H9 (cell line): ENCODE measurements around the gene P2RX6. TPM values are rescaled to one million over a fixed set of nuclear protein-coding genes. Genes with fewer than 3 reads are reported as not detected.

Source experiments
- DNase-seq: peaks from one replicate; pipeline ENCODE4 v3.0.0-alpha.2; 2017
- H2AFZ ChIP-seq: one replicate; pipeline ENCODE4 v1.6.1; 2013; ENCODE audit warnings: mild to moderate bottlenecking, low read length, control low read depth, moderate library complexity
- H2AK5ac ChIP-seq: 2 replicates; pipeline ENCODE4 v1.6.1; 2013; ENCODE audit warnings: low read length, control low read depth, mixed read lengths; ENCODE audit not compliant: insufficient read length
- H2BK120ac ChIP-seq: one replicate; pipeline ENCODE4 v1.6.1; 2013; ENCODE audit warnings: low read depth, mild to moderate bottlenecking, low read length, control low read depth, inconsistent platforms; ENCODE audit not compliant: poor library complexity, severe bottlenecking
- H2BK12ac ChIP-seq: 2 replicates; pipeline ENCODE4 v1.6.1; 2013; ENCODE audit warnings: low read length, control low read depth, mixed read lengths, low read depth; ENCODE audit not compliant: insufficient read length
- H2BK15ac ChIP-seq: 2 replicates; pipeline ENCODE4 v1.6.1; 2013; ENCODE audit warnings: low read depth, low read length, control low read depth
- H2BK20ac ChIP-seq: one replicate; pipeline ENCODE4 v1.6.1; 2013; ENCODE audit warnings: low read depth, mild to moderate bottlenecking, low read length, control low read depth, inconsistent platforms; ENCODE audit not compliant: poor library complexity, severe bottlenecking
- H2BK5ac ChIP-seq: 2 replicates; pipeline ENCODE4 v1.6.1; 2013; ENCODE audit warnings: low read length, control low read depth, mixed read lengths; ENCODE audit not compliant: insufficient read length
- H3K14ac ChIP-seq: 2 replicates; pipeline ENCODE4 v1.6.1; 2013; ENCODE audit warnings: low read length, control low read depth; ENCODE audit not compliant: insufficient read depth
- H3K18ac ChIP-seq: 2 replicates; pipeline ENCODE4 v1.6.1; 2013; ENCODE audit warnings: low read depth, mild to moderate bottlenecking, mixed read lengths, low read length, control low read depth; ENCODE audit not compliant: insufficient read length
- H3K23ac ChIP-seq: 2 replicates; pipeline ENCODE4 v1.6.1; 2013; ENCODE audit warnings: low read length, control low read depth, mixed read lengths, low read depth; ENCODE audit not compliant: insufficient read length
- H3K23me2 ChIP-seq: 2 replicates; pipeline ENCODE4 v1.6.1; 2013; ENCODE audit warnings: low read depth, mild to moderate bottlenecking, mixed read lengths, low read length, control low read depth; ENCODE audit not compliant: insufficient read length, poor library complexity, severe bottlenecking
- H3K27ac ChIP-seq: 2 replicates; pipeline ENCODE4 v1.5.1; 2013; ENCODE audit warnings: low read length, control low read depth, mixed read lengths, low read depth; ENCODE audit not compliant: insufficient read length
- H3K27me3 ChIP-seq: 2 replicates; pipeline ENCODE4 v1.6.1; 2013; ENCODE audit warnings: low read length, control low read depth, inconsistent platforms; ENCODE audit not compliant: insufficient read depth
- H3K4ac ChIP-seq: 2 replicates; pipeline ENCODE4 v1.6.1; 2013; ENCODE audit warnings: low read depth, mild to moderate bottlenecking, control low read depth, inconsistent platforms, low read length, moderate library complexity
- H3K4me1 ChIP-seq: 2 replicates; pipeline ENCODE4 v1.6.1; 2013; ENCODE audit warnings: low read length, control low read depth, inconsistent platforms; ENCODE audit not compliant: insufficient read depth
- H3K4me2 ChIP-seq: 2 replicates; pipeline ENCODE4 v1.6.1; 2013; ENCODE audit warnings: low read length, control low read depth, mixed read lengths; ENCODE audit not compliant: insufficient read length, insufficient read depth
- H3K56ac ChIP-seq: 2 replicates; pipeline ENCODE4 v1.6.1; 2013; ENCODE audit warnings: low read depth, mild to moderate bottlenecking, mixed read lengths, low read length, control low read depth; ENCODE audit not compliant: insufficient read length
- H3K79me1 ChIP-seq: 2 replicates; pipeline ENCODE4 v1.6.1; 2013; ENCODE audit warnings: low read depth, mild to moderate bottlenecking, moderate library complexity, low read length, control low read depth, inconsistent platforms; ENCODE audit not compliant: insufficient read depth, poor library complexity, severe bottlenecking
- H3K79me2 ChIP-seq: 2 replicates; pipeline ENCODE4 v1.6.1; 2013; ENCODE audit warnings: low read length, control low read depth, inconsistent platforms; ENCODE audit not compliant: insufficient read depth
- H3K9ac ChIP-seq: 2 replicates; pipeline ENCODE4 v1.6.1; 2013; ENCODE audit warnings: low read length, control low read depth, mixed read lengths; ENCODE audit not compliant: insufficient read length; ENCODE audit errors: extremely low read depth
- H3K9me3 ChIP-seq: one replicate; pipeline ENCODE4 v1.6.1; 2013; ENCODE audit warnings: low read depth, low read length, inconsistent platforms; ENCODE audit not compliant: control insufficient read depth
- H3T11ph ChIP-seq: one replicate; pipeline ENCODE4 v1.6.1; 2013; ENCODE audit warnings: mild to moderate bottlenecking, low read length, control low read depth, inconsistent platforms
- H4K20me1 ChIP-seq: one replicate; pipeline ENCODE4 v1.6.1; 2013; ENCODE audit not compliant: control insufficient read depth, insufficient read length, insufficient read depth
- H4K5ac ChIP-seq: 2 replicates; pipeline ENCODE4 v1.6.1; 2013; ENCODE audit warnings: low read depth, mild to moderate bottlenecking, mixed read lengths, low read length, control low read depth; ENCODE audit not compliant: insufficient read length
- H4K8ac ChIP-seq: replicated peaks from 2 replicates; pipeline ENCODE4 v1.6.1; 2013; ENCODE audit warnings: low read length, control low read depth, mixed read lengths, low read depth; ENCODE audit not compliant: insufficient read length
- H4K91ac ChIP-seq: 2 replicates; pipeline ENCODE4 v1.6.1; 2013; ENCODE audit warnings: low read depth, mild to moderate bottlenecking, moderate library complexity, mixed read lengths, low read length, control low read depth; ENCODE audit not compliant: insufficient read length
- H3K27ac Mint-ChIP-seq, 3 experiments: 2 replicates in 2 of 3; 3 replicates in 1 of 3; pipeline ENCODE4 v1.8.0; 2020 to 2021; ENCODE audit warnings: mixed read lengths in 3 of 3, mild to moderate bottlenecking in 1 of 3, moderate library complexity in 1 of 3
- H3K27me3 Mint-ChIP-seq: 2 replicates; pipeline ENCODE4 v1.8.0; 2021; ENCODE audit warnings: low read depth, mild to moderate bottlenecking, moderate library complexity, mixed read lengths
- H3K36me3 Mint-ChIP-seq, 3 experiments: 2 replicates in 2 of 3; 3 replicates in 1 of 3; pipeline ENCODE4 v1.8.0; 2020 to 2021; ENCODE audit warnings: low read depth in 3 of 3, mixed read lengths in 3 of 3; ENCODE audit not compliant: insufficient read depth in 1 of 3
- H3K4me1 Mint-ChIP-seq, 2 experiments: 2 replicates each; pipeline ENCODE4 v1.8.0; 2020; ENCODE audit warnings: mixed read lengths in 2 of 2
- H3K4me3 Mint-ChIP-seq, 2 experiments: 2 replicates in 1 of 2; 3 replicates in 1 of 2; pipeline ENCODE4 v1.8.0; 2020 to 2021; ENCODE audit warnings: mild to moderate bottlenecking in 2 of 2, mixed read lengths in 2 of 2, moderate library complexity in 1 of 2
- H3K9me3 Mint-ChIP-seq, 2 experiments: 2 replicates in 1 of 2; 3 replicates in 1 of 2; pipeline ENCODE4 v1.8.0; 2020; ENCODE audit warnings: mild to moderate bottlenecking in 2 of 2, mixed read lengths in 2 of 2, moderate library complexity in 1 of 2
- WGBS: extraction: QIAGEN DNeasy Blood & Tissue Kit; methylation state at CpG from one replicate; pipeline ENCODE4 v1.1.7; 2013; ENCODE audit warnings: missing lambda C conversion rate, low lambda C conversion rate, mixed read lengths; ENCODE audit not compliant: insufficient read length; ENCODE audit errors: extremely low coverage; 5-methylcytosine and 5-hydroxymethylcytosine counted together
- total RNA-seq: library from RNA; stranded (reverse); gene quantifications from 2 replicates; pipeline ENCODE4 v1.2.1, GENCODE V29; 2021
- TF ChIP-seq, protein P1 (sequence below): fragments of 200-600 bp; sonication (generic); conservative IDR thresholded peaks from 3 replicates; pipeline ENCODE4 v1.8.0; 2021; ENCODE audit warnings: antibody characterized with exemption, mild to moderate bottlenecking

The P2RX6 gene
- total RNA-seq, 1 experiment from 2014 or later: not detected

DNA sequence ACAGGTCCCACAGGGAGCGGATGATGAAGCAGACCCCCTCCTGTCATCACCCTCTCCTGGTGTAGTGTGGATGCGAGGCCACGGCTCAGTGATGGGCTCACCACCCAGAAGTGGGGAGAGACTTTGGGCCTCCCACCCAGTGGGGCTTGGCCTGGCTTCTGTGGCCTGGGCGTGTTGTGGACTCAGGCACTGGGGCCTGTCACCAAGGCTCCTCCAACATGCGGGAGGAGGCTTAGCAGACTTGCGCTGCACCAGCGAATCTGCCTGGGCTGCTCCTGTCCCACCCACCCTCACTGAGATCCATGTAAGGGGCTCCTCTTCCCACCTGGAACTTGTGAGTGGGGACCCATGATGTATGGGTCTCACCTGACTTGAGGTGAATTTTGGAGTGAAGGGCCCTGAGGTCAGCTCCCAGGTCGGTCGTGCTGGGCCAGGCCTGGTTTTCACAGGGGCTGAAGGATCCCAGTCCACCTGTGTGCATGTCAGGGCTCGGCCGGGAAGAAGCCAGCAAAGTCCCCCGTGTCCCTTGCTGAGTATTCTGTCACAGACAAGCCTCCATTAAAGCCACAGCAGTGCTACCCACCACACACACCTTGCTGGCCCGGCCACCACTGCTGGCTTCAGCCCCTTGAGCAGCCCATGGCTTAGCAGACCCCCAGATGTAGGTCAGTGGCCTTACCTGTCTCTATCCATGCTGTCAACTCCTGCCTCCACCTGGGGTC, 17.3 kb upstream of the P2RX6 start:
- peaks cover 7% of the 10 kb centered on the region for H3K23me2 ChIP-seq
- H3K4ac ChIP-seq: no peak overlapping the region
- H3K36me3 Mint-ChIP-seq: peaks cover 2 to 12% (median 5%) of the 10 kb centered on the region in 3 experiments; a peak in 5 of 7 replicates
- no peak overlapping the region for H2BK120ac ChIP-seq
- no peak overlapping the region for H3K23ac ChIP-seq
- H3K18ac ChIP-seq: no peak overlapping the region
- H3K56ac ChIP-seq: no peak overlapping the region
- no peak overlapping the region for H4K8ac ChIP-seq
- H3K27me3 ChIP-seq: no peaks in the 10 kb centered on the region
- no peak overlapping the region for H3T11ph ChIP-seq
- no peak overlapping the region for H3K27ac ChIP-seq
- WGBS: no CpG with 5 or more reads among the region's 13 CpGs
- no peaks in the 10 kb centered on the region for H3K79me2 ChIP-seq
- TF ChIP-seq, protein P1, sequence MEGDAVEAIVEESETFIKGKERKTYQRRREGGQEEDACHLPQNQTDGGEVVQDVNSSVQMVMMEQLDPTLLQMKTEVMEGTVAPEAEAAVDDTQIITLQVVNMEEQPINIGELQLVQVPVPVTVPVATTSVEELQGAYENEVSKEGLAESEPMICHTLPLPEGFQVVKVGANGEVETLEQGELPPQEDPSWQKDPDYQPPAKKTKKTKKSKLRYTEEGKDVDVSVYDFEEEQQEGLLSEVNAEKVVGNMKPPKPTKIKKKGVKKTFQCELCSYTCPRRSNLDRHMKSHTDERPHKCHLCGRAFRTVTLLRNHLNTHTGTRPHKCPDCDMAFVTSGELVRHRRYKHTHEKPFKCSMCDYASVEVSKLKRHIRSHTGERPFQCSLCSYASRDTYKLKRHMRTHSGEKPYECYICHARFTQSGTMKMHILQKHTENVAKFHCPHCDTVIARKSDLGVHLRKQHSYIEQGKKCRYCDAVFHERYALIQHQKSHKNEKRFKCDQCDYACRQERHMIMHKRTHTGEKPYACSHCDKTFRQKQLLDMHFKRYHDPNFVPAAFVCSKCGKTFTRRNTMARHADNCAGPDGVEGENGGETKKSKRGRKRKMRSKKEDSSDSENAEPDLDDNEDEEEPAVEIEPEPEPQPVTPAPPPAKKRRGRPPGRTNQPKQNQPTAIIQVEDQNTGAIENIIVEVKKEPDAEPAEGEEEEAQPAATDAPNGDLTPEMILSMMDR: no peak
- no peak overlapping the region for H2BK20ac ChIP-seq
- no peak overlapping the region for H3K27ac Mint-ChIP-seq
- H2BK12ac ChIP-seq: no peak overlapping the region
- no peak overlapping the region for H4K91ac ChIP-seq
- H4K5ac ChIP-seq: no peak overlapping the region
- no peaks in the 10 kb centered on the region for H3K27me3 Mint-ChIP-seq
- no peaks in the 10 kb centered on the region for H3K79me1 ChIP-seq
- no peak overlapping the region for H2BK15ac ChIP-seq
- no peak overlapping the region for H2AFZ ChIP-seq
- no peak overlapping the region for H3K4me3 Mint-ChIP-seq
- DNase-seq: no peak
- no peak overlapping the region for H3K14ac ChIP-seq
- H3K4me1 ChIP-seq: no peaks in the 10 kb centered on the region; the same call in 1 of the 2 replicates
- peaks cover 5 to 10% of the 10 kb centered on the region in 2 experiments for H3K4me1 Mint-ChIP-seq
- no peaks in the 10 kb centered on the region for H3K9me3 Mint-ChIP-seq
- no peak overlapping the region for H2BK5ac ChIP-seq
- no peaks in the 10 kb centered on the region for H4K20me1 ChIP-seq
- no peak overlapping the region for H2AK5ac ChIP-seq
- H3K4me2 ChIP-seq: no peak overlapping the region
- H3K9ac ChIP-seq: no peak overlapping the region
- no peaks in the 10 kb centered on the region for H3K9me3 ChIP-seq
